Measurements from ENCODE around the gene ARSG.
A peak's percentile ranks its signal among the peaks of the same experiment; 100 is the strongest.
"Not testable (repeated sequence)": the region's sequence is repeated elsewhere in the genome, so short reads cannot be mapped to it uniquely, and the experiment has no call there.

Gene ARSG

DNA sequence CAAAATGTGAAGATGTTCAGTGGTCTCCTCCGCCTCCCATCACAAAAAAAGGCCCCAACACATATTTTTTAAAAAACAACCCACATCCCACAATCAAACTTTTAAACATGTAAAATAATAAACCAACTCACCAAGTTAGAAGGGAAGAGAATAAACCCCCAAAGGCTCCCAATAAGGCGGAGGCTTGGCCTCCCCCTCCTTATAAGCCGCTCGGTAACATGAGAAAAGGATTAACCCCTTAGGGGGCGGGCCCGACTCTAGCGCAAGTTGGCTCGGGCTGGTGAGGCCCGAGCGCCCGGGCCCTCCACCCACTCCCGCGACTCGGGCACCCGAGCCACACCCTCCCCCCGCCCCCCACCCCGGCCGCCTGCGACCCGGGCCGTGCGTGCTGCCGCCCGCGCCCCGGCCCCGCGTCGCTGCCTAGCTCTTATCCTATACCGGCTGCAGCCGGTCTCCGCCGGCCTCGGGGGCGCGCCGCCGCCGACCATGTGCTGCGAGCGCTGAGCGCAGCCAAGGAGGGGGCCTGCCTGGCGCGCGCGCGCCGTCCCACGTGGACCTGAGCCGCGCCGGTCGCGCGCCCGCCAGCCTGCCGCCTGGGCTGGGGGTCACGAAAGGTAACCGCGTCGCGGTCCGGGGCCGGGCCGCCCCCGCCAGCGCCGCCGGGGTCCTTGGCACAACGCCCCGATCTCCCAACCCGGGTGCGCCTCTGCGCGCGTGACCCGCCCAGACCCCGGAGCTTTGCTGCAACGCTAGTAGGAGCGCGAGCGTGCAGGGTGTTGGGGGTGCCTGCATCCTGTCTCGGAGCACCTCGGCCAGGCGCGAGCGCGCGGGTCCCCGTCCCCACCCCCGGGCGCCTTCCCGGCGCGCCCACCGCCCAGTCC, at the start of gene ARSG, which contains the start of gene SLC16A6:
Gene ARSG (plus strand): TSS at position 541 of the 881 bp plus-strand sequence. CDS start 15,999 bp downstream, outside the sequence.
Gene SLC16A6 (minus strand): TSS at position 173 of the 881 bp plus-strand sequence. CDS start 12,807 bp downstream, outside the sequence.
- peak; percentile 74 for DNase-seq (ENCODE audit: low read depth)

DNA sequence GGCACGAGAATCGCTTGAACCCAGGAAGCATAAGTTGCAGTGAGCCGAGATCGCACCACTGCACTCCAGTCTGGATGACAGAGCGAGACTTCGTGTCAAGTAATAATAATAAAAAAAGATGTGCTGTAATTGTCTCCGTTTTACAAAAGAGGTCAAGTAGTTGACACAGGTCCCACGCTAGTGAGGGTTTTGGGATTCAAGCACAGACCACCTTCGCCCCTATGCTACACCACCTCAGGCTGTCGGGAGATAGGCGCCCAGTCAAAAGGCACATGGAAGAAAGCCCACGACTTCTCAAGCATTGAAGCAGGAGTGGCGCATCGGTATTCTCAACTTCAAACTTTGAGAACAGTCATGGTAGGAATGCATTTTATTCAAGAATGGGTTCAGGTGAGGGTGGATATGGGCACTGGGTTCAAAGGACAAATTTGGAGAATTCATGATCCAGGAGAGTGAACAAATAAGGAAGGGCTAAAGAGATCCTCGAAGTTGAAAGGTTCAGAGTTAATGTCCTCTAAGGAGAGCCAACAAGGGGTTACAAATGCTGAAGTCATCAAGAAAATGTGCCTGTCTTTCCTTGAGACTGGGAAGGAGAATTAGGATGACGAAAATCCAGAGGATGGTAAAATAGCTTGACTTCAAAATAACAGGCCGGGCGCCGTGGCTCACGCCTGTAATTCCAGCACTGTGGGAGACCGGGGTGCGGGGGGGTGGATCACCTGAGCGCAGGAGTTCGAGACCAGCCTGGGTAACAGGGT, 44.8 kb upstream of the ARSG start:
- no peak for DNase-seq (ENCODE audit: low read depth)

DNA sequence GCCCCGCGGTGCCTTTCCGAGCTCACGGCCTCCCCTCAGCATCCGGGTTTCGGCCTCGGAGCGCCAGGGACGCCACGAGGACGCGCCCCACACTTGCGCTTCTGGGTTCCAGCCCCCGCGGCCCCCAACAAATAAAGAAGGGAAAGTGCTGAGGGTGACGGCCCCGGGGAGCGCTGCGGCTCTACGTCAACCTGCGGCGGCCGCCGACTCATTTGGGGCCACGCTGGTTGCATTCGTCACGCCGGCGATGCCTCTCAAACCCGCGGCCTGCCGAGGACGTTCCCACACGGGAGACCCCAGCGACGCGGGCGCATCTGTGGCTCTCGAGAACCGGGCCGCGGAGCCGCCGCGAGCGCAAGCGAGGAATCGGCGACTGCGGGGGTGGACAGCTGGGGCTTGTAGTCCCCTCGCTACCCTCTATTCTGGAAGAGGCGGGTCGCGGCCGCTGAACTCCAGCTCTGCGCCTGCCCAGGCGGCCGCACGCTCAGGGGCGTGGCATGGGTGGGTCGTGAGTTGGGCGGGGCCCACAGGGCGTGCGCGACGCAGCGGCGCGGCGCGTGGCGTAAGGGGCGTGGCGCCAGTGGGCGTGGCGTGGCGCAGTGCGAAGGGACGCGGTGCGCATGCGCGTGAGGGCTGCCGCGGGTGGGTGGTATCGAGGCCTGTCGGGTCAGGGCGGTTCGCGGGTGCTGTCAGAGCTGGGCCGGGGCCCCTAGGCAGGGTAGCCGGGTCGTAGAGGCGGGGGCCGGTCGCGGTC, 43.7 kb upstream of the ARSG start, which contains the start of gene AMZ2:
Gene AMZ2 (plus strand): TSS at position 599 of the 754 bp plus-strand sequence. CDS start 2,145 bp downstream, outside the sequence.
- peak; percentile 89 for DNase-seq (ENCODE audit: low read depth)

DNA sequence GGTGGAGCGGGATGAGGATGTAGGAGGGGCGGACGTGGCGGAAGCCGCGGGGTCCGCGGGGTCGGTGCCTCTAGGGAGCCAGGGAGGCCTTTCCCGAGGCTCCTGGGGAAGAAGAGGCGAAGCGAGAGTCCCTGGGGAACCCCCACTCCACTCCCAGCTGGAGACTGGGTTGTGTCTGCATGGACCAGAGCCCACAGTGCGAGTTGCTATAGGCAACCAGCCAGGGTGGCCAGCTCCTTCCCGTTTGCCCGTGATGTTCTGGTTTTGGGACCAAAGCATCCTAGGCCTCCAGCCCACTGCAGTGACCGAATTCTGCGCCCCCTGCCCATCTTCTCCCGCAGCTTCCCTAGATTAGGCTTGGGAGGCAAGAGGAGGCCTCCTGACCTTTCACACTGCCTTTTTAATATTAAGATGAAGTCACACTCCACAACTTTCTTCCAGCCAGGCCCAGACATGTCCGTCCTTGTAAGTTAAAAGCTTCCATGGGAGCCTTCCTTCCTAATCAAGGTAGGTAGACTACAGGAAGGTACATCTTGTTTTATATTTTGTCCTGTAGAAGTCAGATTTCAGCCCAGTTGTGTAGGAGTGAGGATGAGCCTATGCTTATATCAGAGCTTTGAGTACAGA, 43.0 kb upstream of the ARSG start:
- DNase-seq (ENCODE audit: low read depth), result no peak

DNA sequence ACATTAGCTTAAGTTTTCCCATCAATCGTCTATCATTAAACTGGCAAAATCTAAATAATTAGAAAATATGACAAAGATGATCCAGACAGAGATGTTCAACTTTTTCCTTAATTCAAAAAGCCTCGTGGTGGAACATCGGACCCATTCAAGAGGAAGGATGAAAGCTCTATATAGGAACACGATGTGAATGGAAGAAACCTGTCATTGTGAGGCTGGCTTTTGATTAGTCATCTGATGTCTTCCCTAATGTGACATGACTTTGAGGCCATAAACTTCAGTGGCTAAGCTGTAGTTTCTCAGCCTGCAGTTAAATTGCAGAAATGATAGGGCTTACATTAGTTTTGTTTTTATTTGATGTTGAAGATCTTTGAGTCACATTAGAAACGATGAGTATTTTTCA, 42.4 kb upstream of the ARSG start:
- DNase-seq (ENCODE audit: low read depth), result no peak

DNA sequence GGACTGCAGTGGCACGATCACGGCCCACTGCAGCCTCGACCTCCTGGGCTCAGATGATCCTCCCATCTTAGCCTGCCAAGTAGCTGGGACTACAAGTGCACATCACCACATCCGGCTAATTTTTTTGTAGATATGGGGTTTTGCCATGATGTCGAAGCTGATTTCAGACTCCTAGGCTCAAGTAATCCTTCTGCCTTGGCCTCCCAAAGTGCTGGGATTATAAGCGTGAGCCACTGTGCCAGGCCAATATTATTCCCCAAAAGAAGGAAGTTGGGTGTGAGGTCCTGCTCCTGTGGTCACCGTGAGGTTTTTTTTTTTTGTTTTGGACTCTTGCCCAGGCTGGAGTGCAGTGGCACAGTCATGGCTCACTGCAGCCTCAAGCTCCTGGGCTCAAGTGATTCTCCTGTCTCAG, 41.9 kb upstream of the ARSG start:
- peak; percentile 28 for DNase-seq (ENCODE audit: low read depth)

DNA sequence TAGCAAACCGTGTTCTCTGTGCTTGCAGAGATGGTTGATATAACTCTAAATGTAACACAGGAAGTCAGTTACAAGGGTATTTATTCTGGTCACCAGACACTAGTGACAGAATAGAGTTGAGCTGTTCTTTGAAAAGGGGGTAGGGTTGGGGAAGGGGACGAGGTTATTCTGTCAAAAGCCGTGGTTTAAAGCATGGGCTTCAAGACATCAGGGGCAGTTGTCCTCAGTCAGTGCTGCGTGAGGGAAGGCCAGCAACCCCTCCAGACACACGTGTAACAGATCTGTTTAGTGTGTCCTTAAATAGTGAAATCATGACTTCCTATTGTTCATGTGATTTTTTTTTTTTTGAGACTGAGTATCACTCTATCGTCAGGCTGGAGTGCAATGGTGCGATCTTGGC, 37.9 kb upstream of the ARSG start:
- not testable (repeated sequence) for DNase-seq (ENCODE audit: low read depth)

DNA sequence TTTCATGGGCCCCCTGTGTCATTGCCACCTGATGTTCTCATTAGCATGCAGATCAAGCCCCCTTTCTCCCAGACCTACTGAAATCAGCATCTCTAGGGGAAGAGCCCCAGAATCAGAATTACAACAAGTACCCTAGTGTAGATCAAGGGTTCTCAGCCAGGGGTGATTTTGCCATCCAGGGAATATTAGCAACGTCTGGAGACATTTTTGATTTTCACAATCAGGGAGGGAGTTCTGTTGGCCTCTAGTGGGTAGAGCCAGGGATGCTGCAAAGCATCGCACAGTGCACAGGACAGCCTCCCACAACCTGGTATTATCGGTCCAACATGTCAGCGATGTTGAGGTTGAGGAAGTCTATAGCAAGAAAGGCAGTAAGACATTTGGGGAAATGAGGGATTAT, 36.1 kb upstream of the ARSG start:
- DNase-seq (ENCODE audit: low read depth), result no peak

DNA sequence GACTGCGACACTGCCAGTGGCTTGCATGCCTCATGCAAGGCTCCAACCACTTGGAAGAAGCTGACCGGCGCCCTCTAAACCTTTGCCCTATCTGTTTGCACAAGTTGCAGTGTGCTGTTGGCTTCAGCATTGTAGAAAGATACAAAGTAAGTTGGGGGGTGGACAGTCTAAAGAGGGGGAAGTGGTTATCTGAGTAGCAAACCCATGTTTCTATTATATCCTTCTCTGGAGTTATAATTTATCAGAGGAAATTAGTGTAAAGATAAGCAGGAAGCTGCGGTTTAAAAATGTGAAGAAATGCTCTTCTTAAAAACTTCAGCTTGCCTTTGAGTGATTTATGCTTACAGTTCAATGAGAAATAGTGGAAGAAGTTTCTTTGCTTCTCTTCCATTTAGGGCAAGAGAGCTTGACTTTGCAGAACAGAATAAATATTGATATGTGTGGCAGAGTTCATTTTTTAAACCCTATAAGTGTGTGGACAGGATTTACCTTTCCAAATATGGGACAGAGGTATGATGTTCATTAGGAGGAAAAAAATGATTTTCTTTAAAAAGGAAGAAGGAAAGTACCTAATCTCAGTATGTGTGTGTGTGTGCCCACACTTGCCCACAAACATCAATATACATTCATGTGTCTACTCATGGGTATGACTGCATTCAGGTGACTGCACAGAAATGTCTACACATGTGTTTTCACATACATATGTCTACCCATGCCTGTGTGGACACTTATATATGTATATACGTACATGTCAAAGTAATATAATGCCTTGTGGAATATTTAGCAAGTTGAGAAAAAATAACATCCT, 35.4 kb upstream of the ARSG start:
- no peak for DNase-seq (ENCODE audit: low read depth)

DNA sequence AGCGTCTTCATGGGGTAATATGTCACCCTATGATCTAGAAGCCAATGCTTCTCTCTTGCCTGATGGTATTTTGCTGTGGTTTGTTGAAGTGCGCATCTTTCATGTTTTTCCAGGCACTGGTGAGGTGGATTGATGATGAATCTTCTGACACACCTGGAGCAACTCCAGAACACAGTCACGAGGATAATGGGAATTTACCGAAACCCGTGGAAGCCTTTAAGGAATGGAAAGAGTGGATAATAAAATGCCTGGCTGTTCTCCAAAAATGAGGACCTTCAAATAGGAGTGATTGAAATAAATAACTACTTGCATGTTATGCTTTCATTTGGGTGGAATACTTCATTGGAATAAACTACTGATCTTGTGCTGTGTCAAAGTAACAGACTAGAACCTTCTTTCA, 34.6 kb upstream of the ARSG start:
- not testable (repeated sequence) for DNase-seq (ENCODE audit: low read depth)

DNA sequence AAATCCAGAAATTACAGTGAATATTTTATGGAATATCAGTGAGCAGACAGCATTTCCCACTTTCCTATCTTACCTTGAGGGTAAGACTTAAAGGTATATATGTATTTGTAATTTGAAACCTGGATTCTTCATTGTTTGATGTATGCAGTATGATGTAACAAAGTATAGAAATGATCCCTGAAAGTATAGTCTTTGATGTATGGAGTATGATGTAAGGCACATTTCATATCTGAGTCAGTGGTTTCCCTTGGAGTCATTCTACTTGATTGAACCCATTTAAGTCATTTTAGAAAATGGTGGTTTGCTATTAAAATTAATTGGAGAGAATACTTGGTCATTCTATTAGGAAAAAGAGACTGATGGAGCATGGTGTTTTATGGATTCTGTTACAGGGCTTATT, 33.4 kb upstream of the ARSG start:
- DNase-seq (ENCODE audit: low read depth), result no peak

DNA sequence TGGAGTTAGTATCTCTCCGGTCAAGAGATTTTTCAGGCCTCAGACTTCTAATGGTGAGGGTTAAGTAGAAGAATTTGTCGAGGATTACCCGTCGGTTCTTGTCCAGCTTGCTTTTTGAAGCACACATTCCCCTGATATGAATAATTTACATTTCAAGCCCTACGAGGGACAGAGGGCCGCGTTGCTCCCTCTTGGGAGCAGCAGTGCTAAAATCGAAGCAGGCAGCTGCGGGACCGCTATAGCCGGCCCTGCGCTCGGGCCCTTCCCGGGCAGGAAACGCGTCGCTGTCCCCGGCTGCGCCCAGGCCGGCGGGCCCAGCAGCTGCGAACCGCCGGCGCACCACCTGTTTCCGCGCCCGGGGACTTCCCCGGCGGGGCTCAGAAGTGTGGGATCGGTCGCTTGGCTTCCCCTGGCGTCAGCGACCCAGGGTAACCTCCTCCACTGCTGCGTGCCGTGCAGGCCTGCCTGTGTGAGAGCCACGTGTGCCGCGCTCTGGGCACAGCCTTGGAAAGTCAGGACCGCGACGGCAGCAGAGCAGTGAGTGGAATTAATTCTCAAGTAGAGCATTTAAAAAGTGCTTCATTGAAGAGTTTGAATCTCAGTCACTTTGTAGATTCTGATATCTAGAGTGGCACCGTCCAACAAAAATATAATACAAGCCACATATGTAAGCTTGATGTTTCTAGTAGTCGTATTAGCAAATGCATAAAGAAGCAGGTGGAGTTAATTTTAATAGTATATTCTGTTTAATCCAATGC, 32.2 kb upstream of the ARSG start:
- DNase-seq (ENCODE audit: low read depth), result peak; percentile 85

DNA sequence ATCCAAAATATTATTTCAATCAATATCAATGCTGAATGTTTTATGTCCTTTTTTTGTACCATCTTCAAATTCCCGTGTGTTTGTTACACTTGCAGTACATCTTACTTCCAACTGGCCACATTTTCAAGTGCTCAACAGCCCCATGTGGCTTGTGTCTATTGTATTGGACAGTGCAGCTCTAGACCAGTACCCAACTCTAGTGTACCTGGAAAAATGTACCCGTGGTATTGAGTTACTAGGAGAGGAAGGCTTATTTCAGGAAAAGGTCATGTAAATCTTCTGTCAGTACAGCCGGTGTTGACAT, 31.7 kb upstream of the ARSG start:
- not testable (repeated sequence) for DNase-seq (ENCODE audit: low read depth)

DNA sequence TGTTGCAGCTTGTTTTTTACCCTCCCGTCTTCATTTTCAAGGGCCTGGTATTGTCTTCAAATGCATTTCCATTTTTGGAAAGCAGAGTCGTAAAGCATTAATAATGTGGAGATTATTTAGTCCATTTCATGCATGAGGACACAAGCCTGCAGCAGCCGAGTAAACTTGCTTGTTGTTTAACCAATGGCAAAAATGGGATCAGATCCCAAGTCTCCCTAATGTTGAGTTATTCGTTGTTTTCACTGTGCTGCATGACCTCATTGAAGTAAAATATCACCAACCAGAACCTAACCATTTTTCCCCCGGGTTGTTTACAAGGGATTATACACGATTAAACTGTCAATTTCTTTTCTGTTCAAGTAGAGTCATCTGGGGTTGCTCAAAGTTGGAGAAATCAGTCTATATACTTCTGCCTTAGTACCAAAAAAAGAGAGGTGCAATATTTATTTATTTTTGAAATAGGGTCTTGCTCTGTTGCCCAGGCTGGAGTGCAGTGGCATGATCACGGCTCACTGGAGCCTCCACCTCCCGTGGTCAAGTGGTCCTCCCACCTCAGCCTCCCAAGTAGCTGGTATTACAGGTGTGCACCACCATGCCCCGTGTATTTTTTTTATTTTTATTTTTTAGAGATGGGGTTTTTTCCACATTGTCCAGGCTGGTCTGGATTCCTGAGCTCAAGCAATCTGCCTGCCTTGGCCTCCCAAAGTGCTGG, 31.1 kb upstream of the ARSG start:
- DNase-seq (ENCODE audit: low read depth), result no peak

DNA sequence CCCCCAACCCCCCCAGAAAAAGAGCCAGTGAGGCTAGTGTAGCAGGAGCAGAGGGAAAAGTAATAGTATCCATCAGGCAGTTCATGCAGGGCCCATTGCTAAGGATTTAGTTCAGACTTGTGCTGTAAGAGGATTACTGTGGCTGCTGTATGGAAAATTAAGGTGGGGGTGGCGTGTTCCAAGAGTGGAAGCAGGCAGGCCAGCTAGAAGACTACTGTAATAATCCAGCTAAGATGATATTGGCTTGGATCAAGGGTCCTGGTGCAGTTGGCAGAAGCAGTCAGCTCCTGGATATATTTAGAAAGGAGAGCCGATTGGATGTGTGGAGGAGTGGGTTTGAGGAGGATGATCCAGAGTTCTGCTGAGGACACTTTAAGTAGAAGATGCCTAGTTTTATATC, 28.8 kb upstream of the ARSG start:
- DNase-seq (ENCODE audit: low read depth), result not testable (repeated sequence)

DNA sequence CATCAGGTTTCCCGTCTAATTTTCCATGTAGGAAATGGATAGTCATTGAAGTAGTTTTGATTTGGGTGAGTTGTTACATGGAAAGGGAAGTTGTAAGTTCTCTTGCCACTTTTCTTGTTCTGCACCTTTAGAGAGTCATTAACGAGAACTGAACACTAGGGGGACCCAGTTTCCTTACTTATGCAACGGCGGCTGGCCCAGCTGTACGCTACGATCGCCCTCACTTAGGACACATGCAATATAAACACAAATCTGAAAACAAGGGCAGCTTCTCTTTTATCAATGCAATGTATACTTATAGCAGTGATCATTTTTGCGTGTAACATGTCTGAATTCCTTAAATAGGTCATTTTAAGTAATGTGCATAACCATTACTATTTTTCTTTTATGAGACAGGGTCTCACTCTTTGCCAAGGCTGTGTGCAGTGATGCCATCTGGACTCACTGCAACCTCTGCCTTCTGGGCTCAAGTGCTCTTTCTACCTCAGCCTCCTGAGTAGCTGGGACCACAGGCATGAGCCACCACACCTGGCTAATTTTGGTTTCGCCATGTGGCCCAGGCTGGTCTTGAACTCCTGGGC, 28.1 kb upstream of the ARSG start:
- not testable (repeated sequence) for DNase-seq (ENCODE audit: low read depth)

DNA sequence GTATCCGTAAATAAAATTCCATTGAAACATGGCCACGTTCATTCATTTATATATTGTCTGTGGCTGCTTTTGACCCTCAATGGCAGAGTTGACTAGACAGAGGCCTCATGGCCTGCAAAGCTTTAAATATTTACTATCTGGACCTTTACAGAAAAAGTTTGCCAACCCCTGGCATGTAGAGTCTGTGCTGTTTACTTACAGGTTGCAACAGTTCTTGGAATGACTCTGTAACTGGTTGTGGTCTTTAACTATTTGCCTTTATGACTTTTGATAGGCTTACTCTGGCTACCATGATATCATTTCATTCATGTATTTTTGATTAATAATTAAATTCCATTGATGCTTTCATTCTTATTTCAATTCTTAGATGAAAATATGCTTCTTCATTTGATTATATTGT, 25.5 kb upstream of the ARSG start:
- DNase-seq (ENCODE audit: low read depth), result not testable (repeated sequence)

DNA sequence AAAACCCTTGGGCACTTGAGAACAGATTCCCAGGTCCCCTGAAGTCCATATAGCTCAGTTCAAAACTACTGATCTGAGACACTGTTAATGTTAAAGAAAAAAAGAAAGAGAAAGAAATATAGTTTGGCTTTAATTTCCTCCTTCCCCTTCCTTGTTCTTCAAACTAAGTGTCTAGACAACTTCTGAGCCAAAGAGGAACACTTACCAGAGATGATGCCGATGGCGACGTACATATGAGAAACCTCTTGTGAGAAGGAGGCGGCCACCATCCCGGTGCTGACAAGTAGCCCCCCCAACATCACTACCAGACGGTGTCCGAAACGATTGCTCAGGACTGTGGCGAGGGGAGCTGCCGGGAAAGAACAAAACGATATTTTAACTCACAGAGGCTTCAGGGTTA, 17.6 kb upstream of the ARSG start:
- DNase-seq (ENCODE audit: low read depth), result no peak

DNA sequence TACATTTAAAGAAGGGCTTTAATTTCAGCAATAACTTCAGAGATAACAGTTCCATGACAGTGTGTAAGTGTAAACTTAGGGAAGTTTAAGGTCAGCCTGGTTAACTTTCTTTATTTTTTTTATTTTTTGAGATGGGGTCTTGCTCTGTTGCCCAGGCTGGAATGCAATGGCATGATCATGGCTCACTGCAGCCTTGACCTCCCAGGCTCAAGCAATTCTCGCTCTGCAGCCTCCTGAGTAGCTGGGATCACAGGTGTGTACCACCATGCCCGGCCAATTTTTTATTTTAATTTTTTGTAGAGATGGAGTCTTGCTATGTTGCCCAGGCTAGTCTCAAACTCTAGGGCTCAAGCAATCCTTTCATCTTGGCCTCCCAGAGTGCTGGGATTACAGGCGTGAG, 15.0 kb upstream of the ARSG start:
- not testable (repeated sequence) for DNase-seq (ENCODE audit: low read depth)

Data from T-helper 22 cell (primary cell).